Panc1 (cell line): Measurements from ENCODE around the gene FPR1. TPM values are rescaled to one million over a fixed set of nuclear protein-coding genes. Genes with fewer than 3 reads are reported as not detected.

Experiments
- ATAC-seq: fragments of 200-7000 bp; cut with Tn5 transposase; 2 replicates; pipeline ENCODE4 v1.9.1; 2020; ENCODE audit warnings: mild to moderate bottlenecking, moderate library complexity
- BruUV-seq: library from RNA; stranded (reverse); fragments of 400-500 nt; replicated peaks from 2 replicates; lab custom pipeline; 2021; lab: Mats Ljungman, UMichigan
- CTCF ChIA-PET: fragments of 300-600 bp; sonication (Branson Sonifier 250); formaldehyde crosslinking; loops from one replicate; lab custom pipeline; 2022; ENCODE audit warnings: antibody characterized with exemption; lab: Charles Lee
- POLR2A ChIA-PET: fragments of 300-600 bp; sonication (Branson Sonifier 250); formaldehyde crosslinking; loops from one replicate; lab custom pipeline; 2022; ENCODE audit warnings: antibody characterized with exemption; lab: Charles Lee
- DNase-seq: peaks from one replicate; pipeline ENCODE4 v3.0.0-alpha.2; 2010; ENCODE audit warnings: low read depth, low spot score
- H3K27ac ChIP-seq: 2 replicates; pipeline ENCODE4 v1.5.1; 2011; ENCODE audit warnings: mild to moderate bottlenecking, low read length, inconsistent platforms
- H3K27me3 ChIP-seq: fragments of 200-500 bp; sonication (Bioruptor generic); 2 replicates; pipeline ENCODE4 v1.6.0; 2014; ENCODE audit warnings: low read length, inconsistent platforms; ENCODE audit not compliant: control insufficient read depth, insufficient read depth
- H3K36me3 ChIP-seq: fragments of 200-500 bp; sonication (Bioruptor generic); 2 replicates; pipeline ENCODE4 v1.5.1; 2014; ENCODE audit warnings: inconsistent platforms, mild to moderate bottlenecking, low read length, moderate library complexity; ENCODE audit not compliant: control insufficient read depth, insufficient read depth
- H3K4me1 ChIP-seq: 2 replicates; pipeline ENCODE4 v1.5.1; 2011; ENCODE audit warnings: inconsistent platforms, mild to moderate bottlenecking, low read length, moderate library complexity; ENCODE audit not compliant: control insufficient read depth, insufficient read depth
- H3K4me3 ChIP-seq, 2 experiments: 2 replicates each; pipeline ENCODE4 v1.5.1; 2011 to 2012; ENCODE audit warnings: low read depth in 2 of 2, low read length in 2 of 2, mild to moderate bottlenecking in 2 of 2, inconsistent platforms in 1 of 2, moderate library complexity in 1 of 2
- H3K9me3 ChIP-seq: fragments of 200-500 bp; sonication (Bioruptor generic); 2 replicates; pipeline ENCODE4 v1.5.1; 2014; ENCODE audit warnings: low read depth, mild to moderate bottlenecking, inconsistent platforms, low read length, moderate library complexity; ENCODE audit not compliant: control insufficient read depth, insufficient read depth
- POLR2AphosphoS5 ChIP-seq: IDR thresholded peaks from 2 replicates; pipeline ENCODE4 v1.6.1; 2012; ENCODE audit warnings: mild to moderate bottlenecking, low read depth, low read length, moderate library complexity
- SIN3A ChIP-seq: IDR thresholded peaks from 2 replicates; pipeline ENCODE4 v1.6.1; 2012; ENCODE audit warnings: low read depth, mild to moderate bottlenecking, low read length, moderate library complexity, borderline replicate concordance; ENCODE audit not compliant: insufficient read depth
- TCF7L2 ChIP-seq: IDR thresholded peaks from 2 replicates; pipeline ENCODE4 v1.6.1; 2011; ENCODE audit warnings: mild to moderate bottlenecking, low read depth, low read length, inconsistent platforms
- in situ Hi-C: cut with HindIII; loops from 2 replicates; pipeline ENCODE4 v1.10.0; 2016; ENCODE audit warnings: low sequenced_read_pairs, low pct_unique_long_range_greater_than_20kb
- intact Hi-C: fragments of 100-400 bp; cut with micrococcal nuclease; formaldehyde crosslinking; loops from one replicate; pipeline ENCODE4 v1.10.0; 2022; ENCODE audit not compliant: unreplicated experiment
- total RNA-seq: library from RNA; stranded (reverse); gene quantifications from one replicate; pipeline ENCODE4 v1.2.1, GENCODE V29; 2021; ENCODE audit not compliant: unreplicated experiment
- TF ChIP-seq, protein P1 (sequence below), 2 experiments: IDR thresholded peaks; 2 replicates each; pipeline ENCODE4 v1.6.1; 2011 to 2012; ENCODE audit warnings: low read depth in 2 of 2, control low read depth in 1 of 2, low read length in 1 of 2, mild to moderate bottlenecking in 1 of 2, moderate library complexity in 1 of 2; ENCODE audit not compliant: insufficient read depth in 1 of 2
- TF ChIP-seq, protein P2 (sequence below): fragments of 450-650 bp; IDR thresholded peaks from 2 replicates; pipeline ENCODE4 v1.5.1; 2017; ENCODE audit warnings: mild to moderate bottlenecking

The FPR1 gene
- total RNA-seq, 1 experiment from 2014 or later = not detected

DNA sequence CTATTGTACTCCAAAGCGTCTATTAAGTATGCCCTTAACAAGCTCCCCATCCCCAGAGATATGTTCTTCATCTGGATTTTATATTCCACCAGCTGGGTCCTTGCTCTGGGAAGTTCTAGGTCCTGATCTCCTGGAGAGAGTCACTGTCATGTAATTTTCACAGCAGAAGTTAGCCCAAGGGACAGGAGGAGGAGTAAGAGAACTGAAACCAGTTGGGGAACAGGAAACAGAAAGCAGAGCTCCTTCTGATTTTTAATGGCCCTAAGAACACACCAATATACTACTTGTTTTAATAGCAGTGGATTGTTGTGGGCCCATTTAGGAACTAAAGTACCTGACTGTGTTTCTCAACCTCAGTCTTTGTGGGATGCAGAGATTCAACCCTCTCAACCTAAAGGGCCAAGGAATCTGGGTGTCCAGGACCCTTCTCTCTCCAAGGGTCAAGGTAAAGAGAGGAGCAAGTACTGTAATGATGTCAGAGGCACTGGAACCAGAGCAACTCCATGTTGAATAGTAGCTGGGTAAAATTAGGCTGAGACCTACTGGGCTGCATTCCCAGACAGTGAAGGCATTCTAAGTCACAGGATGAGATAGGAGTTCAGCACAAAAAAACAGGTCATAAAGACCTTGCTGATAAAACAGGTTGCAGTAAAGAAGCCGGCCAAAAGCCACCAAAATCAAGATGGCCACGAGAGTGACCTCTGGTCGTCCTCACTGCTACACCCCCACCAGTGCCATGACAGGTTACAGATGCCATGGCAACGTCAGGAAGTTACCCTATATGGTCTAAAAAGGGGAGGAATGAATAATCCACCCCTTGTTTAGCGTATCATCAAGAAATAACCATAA lies 35.2 kb upstream of the FPR1 start:
- POLR2A ChIA-PET = no interaction called here
- CTCF ChIA-PET = no interaction called here
- BruUV-seq = no TSS peak
- H3K36me3 ChIP-seq = no peaks in the 10 kb centered on the region
- DNase-seq = no peak
- ATAC-seq = no peak
- no peaks in the 10 kb centered on the region for H3K4me1 ChIP-seq
- no peaks in the 10 kb centered on the region for H3K9me3 ChIP-seq
- TF ChIP-seq POLR2AphosphoS5 (no peak), SIN3A (no peak), TCF7L2 (no peak)
- TF ChIP-seq, protein P1, sequence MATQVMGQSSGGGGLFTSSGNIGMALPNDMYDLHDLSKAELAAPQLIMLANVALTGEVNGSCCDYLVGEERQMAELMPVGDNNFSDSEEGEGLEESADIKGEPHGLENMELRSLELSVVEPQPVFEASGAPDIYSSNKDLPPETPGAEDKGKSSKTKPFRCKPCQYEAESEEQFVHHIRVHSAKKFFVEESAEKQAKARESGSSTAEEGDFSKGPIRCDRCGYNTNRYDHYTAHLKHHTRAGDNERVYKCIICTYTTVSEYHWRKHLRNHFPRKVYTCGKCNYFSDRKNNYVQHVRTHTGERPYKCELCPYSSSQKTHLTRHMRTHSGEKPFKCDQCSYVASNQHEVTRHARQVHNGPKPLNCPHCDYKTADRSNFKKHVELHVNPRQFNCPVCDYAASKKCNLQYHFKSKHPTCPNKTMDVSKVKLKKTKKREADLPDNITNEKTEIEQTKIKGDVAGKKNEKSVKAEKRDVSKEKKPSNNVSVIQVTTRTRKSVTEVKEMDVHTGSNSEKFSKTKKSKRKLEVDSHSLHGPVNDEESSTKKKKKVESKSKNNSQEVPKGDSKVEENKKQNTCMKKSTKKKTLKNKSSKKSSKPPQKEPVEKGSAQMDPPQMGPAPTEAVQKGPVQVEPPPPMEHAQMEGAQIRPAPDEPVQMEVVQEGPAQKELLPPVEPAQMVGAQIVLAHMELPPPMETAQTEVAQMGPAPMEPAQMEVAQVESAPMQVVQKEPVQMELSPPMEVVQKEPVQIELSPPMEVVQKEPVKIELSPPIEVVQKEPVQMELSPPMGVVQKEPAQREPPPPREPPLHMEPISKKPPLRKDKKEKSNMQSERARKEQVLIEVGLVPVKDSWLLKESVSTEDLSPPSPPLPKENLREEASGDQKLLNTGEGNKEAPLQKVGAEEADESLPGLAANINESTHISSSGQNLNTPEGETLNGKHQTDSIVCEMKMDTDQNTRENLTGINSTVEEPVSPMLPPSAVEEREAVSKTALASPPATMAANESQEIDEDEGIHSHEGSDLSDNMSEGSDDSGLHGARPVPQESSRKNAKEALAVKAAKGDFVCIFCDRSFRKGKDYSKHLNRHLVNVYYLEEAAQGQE (IDR thresholded peaks at IDR 0.05; ENCODE audit: insufficient read depth in 1 of 2, low read depth in 2 of 2, low read length in 1 of 2) = no peak
- TF ChIP-seq, protein P2, sequence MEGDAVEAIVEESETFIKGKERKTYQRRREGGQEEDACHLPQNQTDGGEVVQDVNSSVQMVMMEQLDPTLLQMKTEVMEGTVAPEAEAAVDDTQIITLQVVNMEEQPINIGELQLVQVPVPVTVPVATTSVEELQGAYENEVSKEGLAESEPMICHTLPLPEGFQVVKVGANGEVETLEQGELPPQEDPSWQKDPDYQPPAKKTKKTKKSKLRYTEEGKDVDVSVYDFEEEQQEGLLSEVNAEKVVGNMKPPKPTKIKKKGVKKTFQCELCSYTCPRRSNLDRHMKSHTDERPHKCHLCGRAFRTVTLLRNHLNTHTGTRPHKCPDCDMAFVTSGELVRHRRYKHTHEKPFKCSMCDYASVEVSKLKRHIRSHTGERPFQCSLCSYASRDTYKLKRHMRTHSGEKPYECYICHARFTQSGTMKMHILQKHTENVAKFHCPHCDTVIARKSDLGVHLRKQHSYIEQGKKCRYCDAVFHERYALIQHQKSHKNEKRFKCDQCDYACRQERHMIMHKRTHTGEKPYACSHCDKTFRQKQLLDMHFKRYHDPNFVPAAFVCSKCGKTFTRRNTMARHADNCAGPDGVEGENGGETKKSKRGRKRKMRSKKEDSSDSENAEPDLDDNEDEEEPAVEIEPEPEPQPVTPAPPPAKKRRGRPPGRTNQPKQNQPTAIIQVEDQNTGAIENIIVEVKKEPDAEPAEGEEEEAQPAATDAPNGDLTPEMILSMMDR = no peak
- no peaks in the 10 kb centered on the region for H3K27me3 ChIP-seq
- in situ Hi-C loops = no loop called here
- intact Hi-C loops = no loop called here
- H3K27ac ChIP-seq = no peak overlapping the region
- H3K4me3 ChIP-seq = no peak overlapping the region

GRCh38 chr19:51784922-51785690 lies 33.4 kb upstream of the FPR1 start:
- ChIA-PET POLR2A (no interaction called here), CTCF (no interaction called here)
- Histone ChIP-seq H3K27ac (no peak overlapping the region), H3K27me3 (no peaks in the 10 kb centered on the region), H3K4me3 (no peak overlapping the region), H3K9me3 (no peaks in the 10 kb centered on the region), H3K4me1 (no peaks in the 10 kb centered on the region), H3K36me3 (no peaks in the 10 kb centered on the region)
- BruUV-seq = no TSS peak
- ATAC-seq = no peak
- in situ Hi-C loops = no loop called here
- no peak for DNase-seq
- intact Hi-C loops = no loop called here
- no peak for TF ChIP-seq TCF7L2
- TF ChIP-seq, protein P2 = no peak
- TF ChIP-seq POLR2AphosphoS5 = no peak
- TF ChIP-seq, protein P1 (IDR thresholded peaks at IDR 0.05; ENCODE audit: insufficient read depth in 1 of 2, low read depth in 2 of 2, low read length in 1 of 2) = no peak
- TF ChIP-seq SIN3A = no peak
